ENCODE data around the gene ZNF664.

Gene ZNF664

DNA sequence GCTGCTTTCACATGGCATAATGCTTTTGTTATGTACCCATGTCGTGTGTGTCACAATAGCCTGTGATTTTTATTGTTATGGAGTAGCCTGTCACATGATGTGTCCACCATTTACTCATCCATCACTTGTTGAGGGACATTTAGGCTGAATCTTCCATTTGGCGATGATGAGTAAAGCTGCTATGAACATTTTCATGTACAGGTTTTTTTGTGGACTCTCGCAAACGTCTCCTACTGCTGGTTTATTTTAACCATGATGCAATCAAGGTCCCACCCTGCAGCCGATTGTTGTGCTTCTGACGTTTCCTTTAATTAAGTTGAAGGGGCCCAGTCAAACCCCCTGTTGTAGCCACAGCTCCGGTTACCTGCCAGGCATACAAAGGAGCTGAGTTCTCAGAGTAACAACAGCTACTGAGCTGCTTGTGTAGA lies 63.2 kb downstream of the ZNF664 start:
- DNase-seq: no peak

DNA sequence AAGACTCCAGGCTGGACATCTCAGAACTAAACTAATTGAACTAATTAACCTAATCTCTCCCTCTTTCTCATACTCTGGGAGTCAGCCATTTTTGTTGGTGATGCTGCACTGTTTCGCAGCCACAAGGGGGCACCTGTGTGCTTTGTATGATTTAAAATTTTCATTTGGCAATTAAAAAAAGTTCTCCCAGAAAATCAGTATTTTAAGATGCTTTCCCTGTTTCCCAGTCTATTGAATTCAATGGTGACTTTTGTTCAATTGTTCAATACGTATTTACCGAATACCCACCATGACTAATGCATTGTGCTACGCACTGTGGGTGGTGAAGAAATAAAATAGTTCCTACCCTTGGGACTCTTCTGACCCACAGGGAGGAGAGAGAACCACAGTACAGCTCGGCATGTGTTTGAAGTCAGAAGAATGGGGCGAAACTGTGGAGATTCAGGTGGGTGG lies 63.7 kb downstream of the ZNF664 start:
- DNase-seq: no peak

DNA sequence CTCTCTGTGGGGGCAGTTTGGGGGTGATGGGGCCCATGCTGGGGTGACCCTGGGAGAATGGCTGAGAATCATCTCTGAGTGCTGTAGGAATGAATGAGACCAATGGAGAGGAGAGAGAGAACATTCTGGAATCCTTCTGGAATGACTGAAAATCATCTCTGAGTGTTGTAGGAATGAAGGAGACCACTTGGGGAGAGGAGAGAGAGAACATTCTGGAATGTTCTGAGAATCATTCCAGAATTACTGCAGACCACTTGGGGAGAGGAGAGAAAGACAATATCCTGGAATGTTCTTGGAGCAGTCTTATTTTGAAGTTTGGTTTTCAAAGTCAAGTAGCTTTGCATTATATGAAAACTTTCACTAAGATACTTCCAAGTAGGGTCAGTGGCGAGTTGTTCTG lies 64.3 kb downstream of the ZNF664 start:
- no peak for DNase-seq

DNA sequence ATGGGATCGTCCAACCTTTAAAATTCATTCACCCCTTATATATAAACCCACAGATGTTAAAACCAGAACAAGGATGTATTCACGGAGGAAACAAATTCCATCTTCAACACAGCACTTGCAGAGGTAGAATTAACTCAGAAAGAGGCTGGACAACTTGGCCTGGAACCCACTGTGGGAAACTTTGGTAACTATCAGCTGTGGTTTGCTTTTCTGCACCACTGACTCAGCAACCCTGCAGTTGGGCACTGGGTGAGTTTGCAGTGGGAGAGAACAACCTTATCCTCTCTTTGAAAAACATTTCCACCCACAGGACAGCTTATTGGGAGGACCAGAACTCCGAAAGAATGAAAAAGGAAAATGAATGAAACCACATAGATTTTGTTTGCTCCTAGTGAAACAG lies 66.3 kb downstream of the ZNF664 start:
- DNase-seq: no peak

- no peak for DNase-seq
These were observed 67.3 kb downstream of the ZNF664 start for GRCh38 chr12:124040291-124040690.

DNA sequence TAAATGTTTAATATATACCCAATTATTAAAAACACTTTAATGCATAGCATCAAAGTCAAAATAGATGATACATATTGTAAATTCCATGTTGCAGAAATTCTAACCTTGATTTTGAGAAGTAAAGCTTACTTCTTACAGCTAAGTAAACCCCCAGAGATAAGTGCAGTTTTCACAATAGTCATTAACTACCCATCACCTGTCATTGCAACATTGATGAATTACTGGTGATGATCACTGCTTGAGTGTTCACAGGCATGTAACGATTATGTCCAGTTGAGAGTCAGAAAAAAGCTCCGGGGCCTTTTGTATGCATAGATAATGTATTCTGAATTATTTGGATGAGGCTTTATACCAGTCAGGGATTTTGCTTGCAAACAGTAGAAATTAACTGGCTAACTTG lies 67.7 kb downstream of the ZNF664 start:
- no peak for DNase-seq

DNA sequence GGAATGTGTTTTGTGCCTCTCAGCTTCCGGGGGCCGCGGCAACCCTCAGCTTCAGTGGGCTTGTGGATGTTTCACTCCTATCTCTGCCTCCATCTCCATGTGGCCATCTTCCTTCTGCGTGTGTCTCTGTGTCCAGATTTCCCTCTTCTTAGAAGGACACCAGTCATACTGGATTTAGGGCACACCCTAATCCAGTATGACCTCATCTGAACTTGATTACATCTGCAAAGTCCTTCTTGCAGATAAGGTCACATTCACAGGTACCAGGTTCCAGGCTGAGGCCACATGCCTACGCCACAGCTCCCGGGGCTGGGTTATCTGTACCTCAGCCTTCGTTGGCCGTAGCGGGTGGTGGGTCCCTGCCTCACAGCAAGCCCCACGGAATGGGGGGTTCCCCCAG lies 68.9 kb downstream of the ZNF664 start:
- no peak for DNase-seq

GRCh38 chr12:124044021-124044420 lies 71.0 kb downstream of the ZNF664 start:
- DNase-seq: no peak

DNA sequence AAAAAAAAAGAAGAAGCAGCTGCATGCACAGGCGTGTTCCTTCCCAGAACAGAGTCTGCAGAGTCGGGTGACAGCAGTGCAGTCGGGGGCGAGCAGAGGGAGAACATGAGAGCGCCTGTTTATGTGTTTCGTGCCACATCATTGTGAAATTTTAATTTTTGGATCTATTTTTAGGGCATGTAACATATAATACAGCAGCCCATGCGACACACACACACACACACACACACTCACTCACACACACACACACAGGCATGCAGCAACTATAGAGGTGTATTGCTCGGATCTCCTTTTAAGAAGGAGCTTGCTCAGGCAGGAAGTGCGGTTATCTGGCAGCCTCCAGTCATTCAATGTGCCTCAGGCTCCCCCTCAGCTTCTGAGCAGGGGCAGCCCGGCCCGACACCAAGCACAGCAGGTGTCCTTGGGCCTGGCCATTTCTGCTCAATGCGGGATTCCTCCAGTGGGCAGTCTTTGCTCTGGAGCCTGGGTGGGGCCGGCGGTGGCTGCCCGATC lies 71.8 kb downstream of the ZNF664 start:
- DNase-seq: no peak

DNA sequence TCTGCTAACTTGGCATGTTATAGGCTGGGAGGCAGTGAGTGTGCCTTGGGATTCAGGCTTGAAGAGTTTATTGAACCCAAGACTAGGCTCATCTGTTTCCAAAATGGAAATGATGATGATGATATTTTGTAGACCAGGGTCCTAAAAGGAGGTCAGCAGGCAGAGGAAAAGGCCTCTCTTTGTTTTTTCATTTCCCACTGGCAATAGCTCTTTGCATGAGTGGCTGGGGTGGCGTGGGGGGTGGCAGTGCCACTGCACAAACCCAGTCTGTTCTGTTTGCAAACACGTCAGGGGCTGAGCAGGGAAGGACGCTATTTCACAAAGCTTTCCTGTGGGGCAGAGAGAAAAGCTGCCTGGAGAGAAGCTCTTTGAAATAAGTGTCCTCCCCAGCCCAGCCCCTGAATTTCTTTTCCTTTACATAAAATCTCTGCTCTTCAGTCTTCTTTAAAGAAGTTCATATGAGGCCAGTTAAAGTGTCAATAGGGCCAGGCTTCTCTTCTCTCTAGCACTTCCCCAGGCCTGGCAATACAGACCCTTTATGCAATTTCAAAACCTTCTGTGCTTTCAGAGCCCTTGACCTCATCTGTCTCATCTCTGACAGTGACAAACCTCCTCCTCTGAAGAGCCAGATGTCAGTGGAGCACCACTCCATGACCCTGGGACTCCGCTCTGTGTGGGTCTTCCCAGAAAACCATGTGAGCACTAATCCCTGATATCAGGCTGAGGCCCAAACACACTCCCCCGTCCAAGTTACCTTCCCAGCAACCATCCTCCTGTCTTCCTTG lies 72.8 kb downstream of the ZNF664 start:
- no peak for DNase-seq

DNA sequence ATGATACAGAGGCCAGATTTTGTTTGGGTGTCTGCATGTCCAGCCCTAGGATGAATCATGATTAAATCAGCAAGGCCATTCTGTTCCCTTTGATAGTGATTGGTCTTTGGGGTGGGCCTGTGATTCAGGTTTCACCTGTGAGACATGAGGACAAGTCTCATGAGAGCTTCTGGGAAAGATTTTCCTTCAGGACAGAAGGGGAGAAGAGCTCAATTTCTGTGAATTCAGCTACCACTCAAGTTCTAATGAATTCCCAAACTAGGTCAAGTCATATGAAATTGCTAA lies 73.4 kb downstream of the ZNF664 start:
- DNase-seq: no peak

DNA sequence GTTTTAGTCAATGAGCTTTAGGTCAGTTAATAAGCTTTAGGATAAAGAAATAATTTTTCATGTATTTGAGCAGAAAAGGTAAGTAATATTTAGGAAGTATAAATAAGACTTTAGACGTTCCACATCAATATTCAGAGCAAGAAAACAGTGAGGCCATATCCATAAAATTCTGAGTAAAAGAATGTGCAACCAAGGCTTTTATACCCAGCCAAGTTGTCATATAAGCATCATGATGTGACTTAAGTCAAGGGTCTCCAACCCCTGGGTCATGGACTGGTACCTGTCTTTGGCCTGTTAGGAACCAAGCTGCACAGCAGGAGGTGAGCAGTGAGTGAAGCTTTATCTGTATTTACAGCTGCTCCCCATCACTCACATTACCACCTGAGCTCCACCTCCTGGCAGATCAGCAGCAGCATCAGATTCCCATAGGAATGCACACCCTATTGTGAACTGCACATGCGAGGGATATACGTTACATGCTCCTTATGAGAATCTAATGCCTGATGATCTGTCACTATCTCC lies 74.1 kb downstream of the ZNF664 start:
- no peak for DNase-seq

DNA sequence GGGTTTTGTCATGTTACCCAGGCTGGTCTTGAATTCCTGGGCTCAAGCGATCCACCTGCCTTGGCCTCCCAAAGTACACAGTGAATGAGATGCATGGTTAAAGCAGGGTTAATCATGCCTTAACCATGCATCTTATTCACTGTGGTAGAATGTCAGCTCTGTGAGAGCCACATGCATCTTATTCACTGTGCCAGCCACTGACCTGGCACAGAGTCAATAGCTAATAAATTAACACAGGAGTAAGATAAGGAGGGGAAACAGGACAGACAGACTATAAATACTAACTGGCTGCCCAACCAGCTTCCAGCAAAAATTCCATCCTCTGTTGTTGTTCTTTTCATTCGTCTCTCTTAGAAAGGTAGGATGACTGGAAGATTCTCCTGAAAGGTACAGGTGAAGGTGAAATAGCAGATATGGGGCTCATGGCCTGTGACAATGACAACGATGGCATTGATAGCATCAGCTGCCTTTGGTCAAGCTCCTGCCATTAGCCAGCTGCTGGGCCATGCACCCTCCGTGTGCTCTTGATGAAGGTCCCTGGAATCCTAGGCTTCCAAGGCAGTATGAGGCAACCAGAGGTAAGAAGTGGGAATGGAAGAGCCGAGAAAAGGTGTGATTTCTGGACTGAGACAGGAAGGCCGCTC lies 76.6 kb downstream of the ZNF664 start:
- DNase-seq: no peak

- no peak for DNase-seq
These were observed 80.8 kb downstream of the ZNF664 start for GRCh38 chr12:124053851-124054250.

- no peak for DNase-seq
These were observed 82.1 kb downstream of the ZNF664 start for GRCh38 chr12:124055066-124055465.

GRCh38 chr12:124057691-124058090 lies 84.7 kb downstream of the ZNF664 start:
- DNase-seq: no peak

DNA sequence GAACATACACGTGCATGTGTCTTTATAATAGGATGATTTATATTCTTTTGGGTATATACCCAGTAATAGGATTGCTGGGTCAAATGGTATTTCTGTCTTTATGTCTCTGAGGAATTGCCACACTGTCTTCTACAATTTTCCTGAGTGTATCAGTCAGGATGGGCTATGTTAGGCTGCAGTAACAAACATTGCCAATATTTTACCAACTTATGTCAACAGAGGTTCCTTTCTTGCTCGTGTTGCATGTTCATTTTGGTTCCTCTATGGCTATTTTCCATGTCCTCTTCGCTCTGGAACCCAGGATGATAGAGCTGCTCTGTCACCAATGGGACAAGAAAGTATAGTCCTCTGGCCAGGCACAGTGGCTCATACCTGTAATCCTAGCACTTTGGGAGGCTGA lies 86.7 kb downstream of the ZNF664 start:
- DNase-seq: no peak

All from stimulated activated naive CD4-positive, alpha-beta T cell treated with Interleukin-2 at 50 U/mL for 16 hours (primary cell).